Neuronal stem cell (in vitro differentiated cells): ENCODE results near the gene ARFIP2.

Source experiments
- DNase-seq: peaks from one replicate; pipeline ENCODE4 v3.0.0-alpha.2; 2013; ENCODE audit warnings: low spot score
- H2AFZ ChIP-seq: one replicate; pipeline ENCODE4 v1.6.1; 2013; ENCODE audit warnings: mild to moderate bottlenecking, low read length, inconsistent platforms
- H2AK5ac ChIP-seq: 2 replicates; pipeline ENCODE4 v1.6.1; 2013; ENCODE audit warnings: low read depth, mild to moderate bottlenecking, inconsistent platforms, low read length, moderate library complexity, mixed read lengths
- H2BK120ac ChIP-seq: 2 replicates; pipeline ENCODE4 v1.6.1; 2013; ENCODE audit warnings: low read depth, mild to moderate bottlenecking, inconsistent platforms, low read length, moderate library complexity, mixed read lengths
- H2BK12ac ChIP-seq: one replicate; pipeline ENCODE4 v1.6.1; 2013; ENCODE audit warnings: low read length, inconsistent platforms
- H2BK15ac ChIP-seq: 2 replicates; pipeline ENCODE4 v1.6.1; 2013; ENCODE audit warnings: mild to moderate bottlenecking, low read length, inconsistent platforms, mixed read lengths
- H2BK5ac ChIP-seq: one replicate; pipeline ENCODE4 v1.6.1; 2013; ENCODE audit warnings: inconsistent platforms, mild to moderate bottlenecking, low read length, moderate library complexity
- H3K14ac ChIP-seq: one replicate; pipeline ENCODE4 v1.6.1; 2013; ENCODE audit warnings: low read length, inconsistent platforms
- H3K18ac ChIP-seq: 2 replicates; pipeline ENCODE4 v1.6.1; 2013; ENCODE audit warnings: low read length, inconsistent platforms
- H3K23ac ChIP-seq: 2 replicates; pipeline ENCODE4 v1.6.1; 2013; ENCODE audit warnings: low read depth, mild to moderate bottlenecking, mixed read lengths, low read length, inconsistent platforms; ENCODE audit not compliant: poor library complexity
- H3K27ac ChIP-seq: replicated peaks from 3 replicates; pipeline ENCODE4 v1.5.1; 2013; ENCODE audit warnings: low read length, inconsistent platforms
- H3K27me3 ChIP-seq, 3 experiments: 2 replicates each; pipeline ENCODE4 v1.6.1; 2013; ENCODE audit warnings: low read length in 3 of 3, mild to moderate bottlenecking in 2 of 3, inconsistent platforms in 1 of 3, low read depth in 1 of 3, mixed read lengths in 1 of 3, moderate library complexity in 1 of 3; ENCODE audit not compliant: control insufficient read depth in 3 of 3, insufficient read depth in 3 of 3
- H3K36me3 ChIP-seq, 2 donors: replicated peaks in 1 of 2; 2 replicates each; pipeline ENCODE4 v1.6.1; 2013; ENCODE audit warnings: low read length in 2 of 2; ENCODE audit not compliant: control insufficient read depth in 2 of 2, insufficient read depth in 2 of 2
- H3K4ac ChIP-seq: 2 replicates; pipeline ENCODE4 v1.6.1; 2013; ENCODE audit warnings: inconsistent platforms, mild to moderate bottlenecking, low read length, moderate library complexity
- H3K4me1 ChIP-seq, 2 donors: 1 replicate in 1 of 2; 2 replicates in 1 of 2; pipeline ENCODE4 v1.6.1; 2013; ENCODE audit warnings: low read length in 2 of 2, low read depth in 1 of 2; ENCODE audit not compliant: control insufficient read depth in 2 of 2, insufficient read depth in 1 of 2
- H3K4me2 ChIP-seq: one replicate; pipeline ENCODE4 v1.6.1; 2013; ENCODE audit warnings: mild to moderate bottlenecking, low read length, inconsistent platforms; ENCODE audit not compliant: insufficient read depth, poor library complexity, severe bottlenecking
- H3K4me3 ChIP-seq, 2 donors: 2 replicates each; pipeline ENCODE4 v1.5.1; 2013; ENCODE audit warnings: low read length in 2 of 2, mild to moderate bottlenecking in 2 of 2, inconsistent platforms in 1 of 2, moderate library complexity in 1 of 2
- H3K79me1 ChIP-seq: one replicate; pipeline ENCODE4 v1.6.1; 2013; ENCODE audit warnings: low read depth, mild to moderate bottlenecking, inconsistent platforms, low read length, moderate library complexity
- H3K9ac ChIP-seq: one replicate; pipeline ENCODE4 v1.6.1; 2013; ENCODE audit warnings: mild to moderate bottlenecking, low read depth, low read length, inconsistent platforms; ENCODE audit not compliant: poor library complexity
- H3K9me3 ChIP-seq, 2 donors: replicated peaks in 1 of 2; 2 replicates each; pipeline versions ENCODE3 to v1.6.1; 2013; ENCODE audit warnings: low read length in 2 of 2, mild to moderate bottlenecking in 2 of 2, inconsistent platforms in 1 of 2, low read depth in 1 of 2, mixed read lengths in 1 of 2, moderate library complexity in 1 of 2; ENCODE audit not compliant: control insufficient read depth in 2 of 2, insufficient read depth in 1 of 2
- H4K8ac ChIP-seq: one replicate; pipeline ENCODE4 v1.6.1; 2013; ENCODE audit warnings: low read depth, mild to moderate bottlenecking, inconsistent platforms, low read length, moderate library complexity
- H4K91ac ChIP-seq: one replicate; pipeline ENCODE4 v1.6.1; 2013; ENCODE audit warnings: low read length, low read depth, mild to moderate bottlenecking, inconsistent platforms; ENCODE audit not compliant: poor library complexity
- WGBS, 2 donors: extraction: QIAGEN DNeasy Blood & Tissue Kit; methylation state at CpG; one replicate each; pipeline ENCODE4 v1.1.7; 2013; ENCODE audit warnings: missing lambda C conversion rate in 2 of 2, mixed read lengths in 1 of 2; ENCODE audit not compliant: insufficient read length in 2 of 2, insufficient replicate concordance in 1 of 2; ENCODE audit errors: extremely low coverage in 2 of 2; 5-methylcytosine and 5-hydroxymethylcytosine counted together

ARFIP2 gene

GRCh38 chr11:6431861-6432260, 49.3 kb downstream of the ARFIP2 start:
- no peak overlapping the region for H3K4me3 ChIP-seq
- no peak overlapping the region for H3K4ac ChIP-seq
- H3K18ac ChIP-seq = no peak overlapping the region
- no peaks in the 10 kb centered on the region for H3K9me3 ChIP-seq
- H3K27ac ChIP-seq = no peak overlapping the region
- H3K36me3 ChIP-seq = no peaks in the 10 kb centered on the region
- peak overlapping the region; percentile 43 for H2BK120ac ChIP-seq
- no peak overlapping the region for H4K8ac ChIP-seq
- H3K4me1 ChIP-seq = peaks cover 0 to 4% of the 10 kb centered on the region in 2 donors
- no peak overlapping the region for H3K14ac ChIP-seq
- no peak overlapping the region for H2BK12ac ChIP-seq
- H2BK15ac ChIP-seq = no peak overlapping the region
- H3K27me3 ChIP-seq = peaks cover 0 to 15% (median 0%) of the 10 kb centered on the region in 3 experiments
- DNase-seq = no peak
- H3K79me1 ChIP-seq = no peaks in the 10 kb centered on the region
- H2BK5ac ChIP-seq = no peak overlapping the region
- H3K9ac ChIP-seq = no peak overlapping the region
- no peak overlapping the region for H3K23ac ChIP-seq
- no peak overlapping the region for H3K4me2 ChIP-seq
- H2AFZ ChIP-seq = no peak overlapping the region
- H4K91ac ChIP-seq = no peak overlapping the region
- no peak overlapping the region for H2AK5ac ChIP-seq
- no CpG with 5 or more reads among the region's 3 CpGs for WGBS, 2 donors

- Histone ChIP-seq H3K18ac (no peak overlapping the region), H3K36me3 (no peaks in the 10 kb centered on the region), H4K8ac (no peak overlapping the region), H2BK120ac (no peak overlapping the region), H3K27ac (peak overlapping the region; percentile 50), H4K91ac (no peak overlapping the region), H3K14ac (no peak overlapping the region), H3K4ac (no peak overlapping the region), H3K4me1 (peaks cover 0 to 7% of the 10 kb centered on the region in 2 donors), H3K4me2 (no peak overlapping the region), H2BK5ac (no peak overlapping the region), H3K9ac (no peak overlapping the region), H3K79me1 (no peaks in the 10 kb centered on the region), H2AK5ac (no peak overlapping the region), H3K4me3 (no peak overlapping the region), H2BK15ac (no peak overlapping the region), H3K9me3 (no peaks in the 10 kb centered on the region), H3K23ac (no peak overlapping the region), H3K27me3 (peaks cover 0 to 17% (median 0%) of the 10 kb centered on the region in 3 experiments), H2BK12ac (no peak overlapping the region), H2AFZ (no peak overlapping the region)
- DNase-seq = no peak
These were observed 53.6 kb downstream of the ARFIP2 start for GRCh38 chr11:6427516-6427915.
